Measurements from ENCODE around the gene ALKBH5.

- TF ChIP-seq, protein P1, sequence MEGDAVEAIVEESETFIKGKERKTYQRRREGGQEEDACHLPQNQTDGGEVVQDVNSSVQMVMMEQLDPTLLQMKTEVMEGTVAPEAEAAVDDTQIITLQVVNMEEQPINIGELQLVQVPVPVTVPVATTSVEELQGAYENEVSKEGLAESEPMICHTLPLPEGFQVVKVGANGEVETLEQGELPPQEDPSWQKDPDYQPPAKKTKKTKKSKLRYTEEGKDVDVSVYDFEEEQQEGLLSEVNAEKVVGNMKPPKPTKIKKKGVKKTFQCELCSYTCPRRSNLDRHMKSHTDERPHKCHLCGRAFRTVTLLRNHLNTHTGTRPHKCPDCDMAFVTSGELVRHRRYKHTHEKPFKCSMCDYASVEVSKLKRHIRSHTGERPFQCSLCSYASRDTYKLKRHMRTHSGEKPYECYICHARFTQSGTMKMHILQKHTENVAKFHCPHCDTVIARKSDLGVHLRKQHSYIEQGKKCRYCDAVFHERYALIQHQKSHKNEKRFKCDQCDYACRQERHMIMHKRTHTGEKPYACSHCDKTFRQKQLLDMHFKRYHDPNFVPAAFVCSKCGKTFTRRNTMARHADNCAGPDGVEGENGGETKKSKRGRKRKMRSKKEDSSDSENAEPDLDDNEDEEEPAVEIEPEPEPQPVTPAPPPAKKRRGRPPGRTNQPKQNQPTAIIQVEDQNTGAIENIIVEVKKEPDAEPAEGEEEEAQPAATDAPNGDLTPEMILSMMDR (IDR thresholded peaks at IDR 0.05; ENCODE audit: poor library complexity, severe bottlenecking) = no peak
- TF ChIP-seq EZH2 (IDR thresholded peaks at IDR 0.05; ENCODE audit: borderline replicate concordance, insufficient read depth, low read length, poor library complexity, severe bottlenecking) = no peak
- no peak for TF ChIP-seq SMC3 (conservative IDR thresholded peaks at IDR 0.05; ENCODE audit: poor library complexity)
- TF ChIP-seq MXI1 (conservative IDR thresholded peaks at IDR 0.05; ENCODE audit: poor library complexity, severe bottlenecking) = no peak
- TF ChIP-seq EP300 (conservative IDR thresholded peaks at IDR 0.05; ENCODE audit: poor library complexity, severe bottlenecking) = no peak
- TF ChIP-seq POLR2AphosphoS5 (IDR thresholded peaks at IDR 0.05) = no peak
Observed at GRCh38 chr17:18234853-18235380, 51.3 kb downstream of the ALKBH5 start.

Data from neural cell (in vitro differentiated cells).